MV-4-11 (cell line): Measurements from ENCODE around the gene MPDU1.
A peak's percentile ranks its signal among the peaks of the same experiment; 100 is the strongest.
"Not testable (repeated sequence)": the region's sequence is repeated elsewhere in the genome, so short reads cannot be mapped to it uniquely, and the experiment has no call there.

Experiments
- DNase-seq: peaks from one replicate; lab custom pipeline; 2025; lab: John Stamatoyannopoulos, UW

MPDU1 gene

DNA sequence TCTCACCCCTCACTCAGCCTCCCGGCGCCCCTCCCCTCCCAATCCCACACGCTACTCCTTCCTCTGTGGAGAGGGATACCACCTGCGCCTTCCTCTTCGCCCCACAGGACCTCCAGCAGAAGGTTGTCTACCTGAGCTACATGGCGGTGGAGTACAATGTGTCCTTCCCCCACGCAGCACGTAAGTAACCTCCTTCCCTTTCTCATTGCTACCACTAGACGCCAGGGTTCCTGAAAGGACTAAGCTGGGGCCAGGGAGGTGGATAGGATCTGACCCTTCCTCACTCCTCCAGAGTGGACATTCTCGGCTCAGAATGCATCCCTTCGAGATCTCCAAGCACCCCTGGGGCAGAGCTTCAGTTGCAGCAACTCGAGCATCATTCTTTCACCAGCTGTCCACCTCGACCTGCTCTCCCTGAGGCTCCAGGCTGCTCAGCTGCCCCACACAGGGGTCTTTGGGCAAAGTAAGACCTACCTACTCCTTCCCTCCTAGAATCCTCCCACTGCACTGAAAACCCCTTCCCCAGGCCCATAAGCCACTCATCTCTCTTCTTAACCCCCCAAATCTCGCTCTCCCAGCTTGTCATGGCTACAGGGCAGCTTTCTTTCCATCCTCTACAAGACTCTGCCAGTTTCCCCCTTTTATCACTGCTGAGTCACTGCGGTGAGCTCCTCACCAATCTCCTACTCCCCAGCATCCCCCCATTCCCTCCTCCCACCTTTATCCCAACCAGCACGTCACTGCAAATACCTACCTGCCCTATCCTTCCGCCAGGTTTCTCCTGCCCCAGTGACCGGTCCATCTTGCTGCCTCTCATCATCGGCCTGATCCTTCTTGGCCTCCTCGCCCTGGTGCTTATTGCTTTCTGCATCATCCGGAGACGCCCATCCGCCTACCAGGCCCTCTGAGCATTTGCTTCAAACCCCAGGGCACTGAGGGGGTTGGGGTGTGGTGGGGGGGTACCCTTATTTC is 2.8 kb upstream of the MPDU1 start:
- DNase-seq = no peak

DNA sequence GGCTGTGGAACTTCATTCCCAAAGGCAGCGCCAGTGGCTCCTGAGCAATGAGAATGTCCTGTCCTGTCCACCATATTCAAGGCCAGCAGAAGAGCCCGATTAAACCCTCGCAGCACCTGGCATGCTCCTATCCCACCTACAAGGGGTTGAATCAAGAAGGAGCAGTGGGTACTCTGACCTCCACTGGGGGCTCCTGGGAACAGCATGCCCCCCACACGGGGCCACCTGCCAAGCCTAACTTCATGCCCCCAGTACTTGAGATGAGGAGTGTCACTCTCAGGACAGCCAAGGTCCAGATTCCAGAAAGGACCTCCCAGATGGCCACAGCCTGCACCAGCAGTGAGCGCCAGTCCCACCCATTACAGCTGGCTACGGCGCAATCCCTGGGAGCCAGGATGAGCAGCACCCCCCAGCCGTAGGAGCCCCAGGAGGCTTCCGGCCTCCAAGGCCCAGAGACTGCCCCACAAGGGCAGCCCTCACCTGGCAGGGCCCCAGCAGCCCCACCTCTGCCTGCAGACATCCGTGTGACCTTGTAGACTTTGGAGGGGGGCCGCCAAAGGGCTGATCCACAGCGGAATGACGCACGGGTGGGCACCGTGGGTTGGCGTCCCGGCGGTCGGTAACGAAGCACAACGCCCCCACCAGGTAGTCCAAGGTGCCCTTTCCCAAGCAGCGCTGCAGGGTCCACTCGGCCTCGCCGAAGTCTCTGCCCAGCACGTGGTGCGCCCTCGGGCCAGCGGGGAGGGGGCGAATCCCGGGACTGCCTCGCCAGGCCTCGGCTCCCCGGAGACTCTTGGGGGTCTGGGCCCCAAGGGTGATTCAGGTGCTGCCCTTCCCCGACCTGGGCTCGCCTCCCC is 1.0 kb upstream of the MPDU1 start:
- no peak for DNase-seq

DNA sequence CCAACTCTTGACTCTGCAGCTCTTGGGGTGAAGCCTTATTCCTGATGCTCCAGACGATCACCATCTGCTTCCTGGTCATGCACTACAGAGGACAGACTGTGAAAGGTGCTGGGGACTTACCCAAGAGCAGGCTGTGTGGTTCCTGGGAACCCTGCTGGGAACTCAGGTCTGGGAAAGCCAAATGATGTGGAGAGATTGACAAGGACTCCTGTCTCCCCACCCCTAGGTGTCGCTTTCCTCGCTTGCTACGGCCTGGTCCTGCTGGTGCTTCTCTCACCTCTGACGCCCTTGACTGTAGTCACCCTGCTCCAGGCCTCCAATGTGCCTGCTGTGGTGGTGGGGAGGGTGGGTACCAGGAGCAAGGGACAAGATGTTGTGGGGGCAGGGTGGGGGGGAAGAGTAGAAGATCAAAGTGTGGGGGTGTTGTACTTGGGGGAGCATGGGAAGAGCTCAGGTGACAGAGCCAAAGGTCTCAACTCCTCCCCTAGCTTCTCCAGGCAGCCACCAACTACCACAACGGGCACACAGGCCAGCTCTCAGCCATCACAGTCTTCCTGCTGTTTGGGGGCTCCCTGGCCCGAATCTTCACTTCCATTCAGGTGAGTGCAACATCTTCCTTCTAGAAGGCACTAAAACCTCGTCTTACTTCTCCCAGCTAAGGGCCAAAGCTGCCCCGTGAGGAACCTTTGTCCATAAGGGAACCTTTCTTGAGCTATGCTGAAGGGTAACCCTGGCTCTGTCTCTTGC is 3.2 kb downstream of the MPDU1 start:
- no peak for DNase-seq

DNA sequence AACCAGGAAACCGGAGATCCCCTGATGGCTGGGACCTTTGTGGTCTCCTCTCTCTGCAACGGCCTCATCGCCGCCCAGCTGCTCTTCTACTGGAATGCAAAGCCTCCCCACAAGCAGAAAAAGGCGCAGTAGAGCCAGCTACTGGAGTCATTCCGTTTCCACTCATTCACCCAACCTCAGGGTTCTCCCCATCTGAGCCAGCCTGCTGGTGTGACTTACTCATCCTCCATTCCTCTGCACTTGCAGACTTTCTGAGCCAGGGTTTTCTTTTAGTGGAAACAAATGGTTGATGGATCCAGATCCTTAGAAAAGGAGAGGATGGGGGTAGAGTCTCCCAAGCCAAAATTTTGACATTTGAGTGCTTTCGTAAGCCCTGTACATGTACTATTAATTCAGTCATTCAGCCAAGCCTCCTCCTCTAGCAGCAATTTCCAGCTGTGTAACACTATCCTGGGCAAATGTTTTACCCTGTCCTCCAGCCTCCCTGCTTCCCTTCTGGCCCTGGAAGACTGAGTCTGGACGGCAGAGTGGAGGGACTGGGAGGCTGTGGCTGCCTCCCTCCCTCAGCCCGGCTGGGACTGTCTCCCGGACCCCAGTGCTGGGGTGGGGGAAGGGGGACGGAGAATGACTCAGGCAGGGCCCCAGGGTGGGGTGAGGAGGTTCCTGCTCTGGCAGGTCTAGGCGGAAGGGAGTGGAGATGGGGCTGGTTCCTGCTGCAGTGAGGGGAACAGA is 3.9 kb downstream of the MPDU1 start:
- DNase-seq = peak; percentile 81

DNA sequence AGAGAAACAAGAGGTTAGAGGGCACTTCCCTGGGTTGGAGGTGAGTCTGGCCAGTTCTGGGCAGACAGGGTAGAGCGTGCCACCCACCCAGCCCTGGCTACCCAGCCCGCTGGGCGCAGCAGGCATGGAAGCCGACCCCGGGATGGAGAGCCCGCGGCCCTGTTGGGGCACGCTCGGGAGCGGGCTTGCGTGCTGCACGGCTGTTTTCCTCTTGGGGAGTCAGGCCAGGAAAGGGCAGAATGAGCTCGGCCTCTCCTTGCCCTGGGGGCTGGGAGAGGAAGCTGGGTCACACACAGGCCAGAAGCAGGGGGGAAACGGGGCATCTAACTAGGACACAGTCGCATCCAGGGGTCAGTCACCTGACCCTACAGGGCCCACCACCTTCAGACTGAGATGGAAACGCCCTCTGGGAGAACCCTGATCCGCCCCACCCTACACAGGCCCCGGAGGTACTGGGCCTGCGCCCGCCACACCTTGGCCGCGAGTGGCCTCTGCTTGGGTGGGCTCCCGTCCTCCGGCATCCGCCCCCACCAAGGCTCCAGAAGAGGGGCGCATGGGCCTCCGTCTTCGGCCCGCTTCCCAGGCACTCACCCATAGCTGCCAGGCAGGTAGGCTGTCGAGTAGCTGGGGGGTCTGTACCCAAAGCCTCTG is 5.0 kb downstream of the MPDU1 start:
- DNase-seq = no peak

DNA sequence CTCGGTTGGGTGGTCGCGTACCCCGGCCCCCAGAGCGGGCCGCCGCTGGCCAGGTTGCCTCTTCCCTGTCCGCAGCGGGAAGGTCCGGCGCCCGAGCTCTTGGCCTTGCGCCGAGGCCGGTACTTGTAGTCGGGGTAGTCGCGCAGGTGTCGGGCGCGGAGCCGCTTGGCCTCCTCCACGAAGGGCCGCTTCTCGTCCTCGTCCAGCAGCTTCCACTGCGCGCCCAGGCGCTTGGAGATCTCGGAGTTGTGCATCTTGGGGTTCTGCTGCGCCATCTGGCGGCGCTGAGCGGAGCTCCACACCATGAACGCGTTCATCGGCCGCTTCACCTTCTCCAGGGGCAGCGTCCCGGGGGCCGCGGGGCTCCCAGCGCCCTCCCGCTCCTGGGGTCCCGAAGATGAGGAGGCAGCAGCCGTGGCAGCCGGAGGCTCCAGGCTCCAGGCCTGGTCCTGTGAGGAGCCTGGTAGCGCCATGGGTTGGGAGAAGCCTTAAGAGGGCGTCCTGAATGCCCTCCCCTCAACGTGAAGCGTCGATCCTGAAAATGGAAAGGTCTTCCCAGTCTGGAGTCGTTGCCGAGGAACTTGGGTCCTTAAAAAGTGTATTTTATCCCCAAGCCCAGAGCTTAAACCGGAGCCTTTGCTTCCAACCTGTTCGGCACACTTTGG is 5.7 kb downstream of the MPDU1 start:
- DNase-seq = peak; percentile 74

DNA sequence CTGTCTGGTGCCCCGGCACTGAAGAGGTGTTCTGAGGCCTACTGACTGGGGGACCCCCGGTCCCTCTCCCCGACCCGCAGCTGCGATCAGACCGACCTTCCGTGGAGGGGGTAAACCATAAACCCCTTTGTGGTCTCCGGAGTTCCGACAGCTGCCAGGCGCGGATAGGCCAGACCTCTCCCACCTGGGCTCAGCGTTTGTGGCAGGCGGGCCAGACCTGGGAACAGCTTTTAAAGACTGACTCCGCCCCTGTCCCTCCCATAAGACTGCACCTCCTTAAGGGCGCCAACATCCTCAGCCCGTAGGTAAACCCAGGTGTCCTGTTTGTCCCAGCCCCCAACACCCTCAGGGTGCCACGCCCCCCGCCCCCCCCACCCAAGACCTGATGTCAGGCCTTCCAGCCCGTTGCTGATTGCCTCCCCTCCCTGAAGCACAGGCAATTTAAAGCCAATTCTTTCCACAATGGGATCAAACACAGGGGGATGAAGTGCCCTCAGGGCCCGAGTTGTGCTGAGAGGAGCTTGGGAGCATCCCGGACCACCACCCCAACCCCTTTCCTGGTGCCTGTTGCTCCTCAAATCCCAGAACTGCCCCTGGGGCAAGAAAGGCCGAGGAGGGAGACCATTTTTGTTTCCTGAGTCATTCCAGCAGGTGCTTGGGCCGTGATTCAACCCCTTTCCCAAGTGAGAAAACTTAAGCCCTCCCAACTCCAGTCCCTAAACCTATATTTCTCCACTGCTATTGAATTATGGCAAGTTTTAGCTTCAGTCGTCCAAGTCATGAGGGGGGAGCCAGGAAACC is 6.4 kb downstream of the MPDU1 start, which contains the start of gene SOX15:
SOX15 (minus strand) TSS at position 204 of the 801 bp plus-strand sequence. CDS start 418 bp downstream, outside the sequence.
- no peak for DNase-seq

DNA sequence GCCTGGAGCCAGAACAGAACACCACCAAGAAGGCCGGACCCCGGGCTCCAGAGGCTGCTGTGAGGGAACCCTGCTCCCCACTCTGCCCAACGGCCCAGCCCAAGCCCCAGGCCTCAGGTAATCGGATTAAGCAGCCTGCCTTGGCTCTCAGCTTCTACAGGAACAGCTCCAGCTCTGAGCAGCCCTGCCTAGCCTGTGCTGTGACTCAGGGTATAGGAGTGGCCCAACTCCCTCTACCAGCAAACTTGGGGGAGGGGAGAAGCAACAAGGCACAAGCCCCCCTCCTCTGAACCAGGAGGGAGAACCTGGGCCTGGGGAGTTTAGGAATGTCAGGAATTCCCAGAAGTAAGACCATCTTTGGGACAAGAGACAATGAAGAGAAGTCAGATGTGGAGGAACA is 7.1 kb downstream of the MPDU1 start:
- no peak for DNase-seq

DNA sequence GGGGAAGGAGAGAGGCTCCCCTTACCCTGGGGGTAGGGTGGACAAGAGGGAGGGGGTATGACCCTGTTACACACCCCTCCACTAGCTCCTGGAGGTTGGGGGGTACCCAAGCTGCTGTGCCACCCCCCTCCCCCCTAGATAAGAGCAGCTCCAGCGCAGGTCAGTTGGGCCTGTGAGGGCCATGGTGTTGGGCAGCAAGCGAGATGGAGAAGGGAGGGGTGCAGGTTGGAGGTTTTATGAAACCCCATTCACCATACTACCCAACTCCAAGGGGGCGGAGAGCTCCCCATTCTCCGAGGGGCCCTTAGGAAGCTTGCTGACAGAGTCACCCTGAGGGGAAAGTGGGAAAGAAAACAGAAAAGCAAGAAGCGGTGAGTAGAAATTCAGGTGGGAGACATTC is 7.9 kb downstream of the MPDU1 start:
- no peak for DNase-seq

DNA sequence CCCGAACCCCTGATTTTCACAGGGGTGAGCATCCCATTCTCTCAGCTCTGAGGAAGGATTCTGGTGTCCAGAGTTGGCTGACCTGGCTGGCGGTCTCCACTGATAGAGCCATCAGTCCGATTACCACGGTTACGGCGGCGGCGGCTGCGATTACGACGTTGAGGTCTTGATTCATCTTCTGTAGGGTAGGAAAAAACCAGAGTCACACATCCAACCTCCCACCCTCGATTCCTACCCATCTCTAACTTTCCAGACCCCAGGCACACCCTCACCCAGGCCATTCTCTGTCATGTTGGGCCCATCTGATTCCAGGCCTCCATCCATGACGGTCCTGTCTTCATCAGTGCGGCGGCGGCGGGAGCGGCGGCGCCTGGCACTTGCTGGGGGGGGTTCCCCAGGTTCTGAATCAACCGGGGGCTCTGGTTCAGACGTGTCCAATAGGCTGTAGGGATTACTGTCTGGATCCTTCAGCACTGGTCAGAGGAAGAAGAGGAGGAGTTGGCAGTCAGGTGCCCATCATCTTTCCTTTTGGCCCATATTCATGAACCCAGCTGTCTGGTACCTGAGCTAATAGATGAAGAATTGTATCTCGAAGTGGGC is 8.9 kb downstream of the MPDU1 start:
- DNase-seq = no peak

DNA sequence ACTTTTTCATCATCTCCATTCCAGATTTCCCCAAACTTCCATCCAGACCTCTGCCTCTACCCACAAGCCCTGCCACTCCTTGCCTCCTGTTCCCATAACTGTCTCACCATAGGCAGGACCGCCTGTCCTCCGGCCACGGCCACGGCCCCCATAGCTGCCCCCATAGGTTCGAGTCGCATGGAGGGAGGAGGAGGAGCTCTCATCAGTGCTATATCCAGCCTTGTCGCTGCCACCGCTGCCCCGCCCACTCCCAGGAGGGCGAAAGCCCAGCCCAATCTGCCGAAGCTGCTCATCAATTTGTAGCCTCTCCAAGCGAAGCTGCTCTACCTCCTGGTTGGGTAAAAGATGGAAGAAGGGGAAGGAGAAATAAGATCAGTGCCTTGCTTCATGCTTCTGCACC is 9.6 kb downstream of the MPDU1 start:
- no peak for DNase-seq

DNA sequence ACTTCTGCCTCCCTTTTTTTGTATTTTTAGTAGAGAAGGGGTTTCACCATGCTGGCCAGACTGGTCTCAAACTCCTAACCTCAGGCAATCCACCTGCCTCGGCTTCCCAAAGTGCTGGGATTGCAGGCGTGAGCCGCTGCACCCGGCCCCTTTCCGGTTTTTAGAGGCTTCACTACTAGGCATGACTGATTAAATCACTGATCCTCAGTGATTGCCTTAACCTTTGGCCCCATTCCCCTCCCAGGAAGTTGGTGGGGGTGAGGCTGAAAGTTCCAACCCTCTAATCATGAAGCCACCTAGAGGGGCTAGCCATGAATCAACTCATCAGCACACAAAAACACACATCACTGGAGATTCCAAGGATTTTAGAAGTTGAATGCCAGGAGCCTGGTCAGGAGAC is 13.9 kb downstream of the MPDU1 start:
- not testable (repeated sequence) for DNase-seq

DNA sequence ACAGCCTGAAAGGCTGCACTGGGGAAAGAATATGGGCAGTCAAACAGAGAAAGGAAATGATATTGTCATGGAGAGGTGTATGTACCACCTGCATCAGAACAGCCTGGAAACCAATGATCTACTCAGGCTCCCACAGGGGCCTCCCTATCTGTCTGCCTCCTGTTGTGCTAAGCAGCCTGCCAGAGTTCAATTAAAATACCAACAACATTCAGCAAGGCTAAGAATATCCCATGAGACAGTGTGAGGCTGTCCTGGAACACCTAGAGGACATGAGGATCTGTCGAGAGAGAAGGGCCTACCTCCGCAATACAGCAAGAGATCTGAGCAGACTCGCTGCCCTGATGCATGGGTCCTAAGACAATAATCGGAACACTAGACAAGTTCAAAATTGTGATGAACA is 22.6 kb downstream of the MPDU1 start:
- no peak for DNase-seq

DNA sequence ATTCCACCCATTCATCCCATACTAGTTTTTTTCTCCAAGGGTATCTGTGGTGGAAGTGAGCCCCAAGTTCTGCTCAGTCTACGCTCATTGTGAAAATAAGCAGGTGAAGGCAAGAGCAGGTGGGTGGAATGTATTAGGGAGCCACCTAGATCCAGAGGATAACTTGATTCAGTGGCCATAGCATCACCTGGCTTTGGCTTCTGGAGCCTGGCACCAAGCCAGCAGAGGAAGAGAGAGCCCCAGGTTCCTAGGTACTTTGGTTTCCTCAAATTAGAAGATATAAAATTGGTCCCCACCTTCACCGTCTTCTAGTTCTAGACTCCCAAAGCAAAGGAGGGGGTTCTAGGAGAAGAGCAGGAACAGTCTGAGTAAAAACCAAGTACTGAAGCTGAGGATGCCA is 27.0 kb downstream of the MPDU1 start:
- DNase-seq = no peak

DNA sequence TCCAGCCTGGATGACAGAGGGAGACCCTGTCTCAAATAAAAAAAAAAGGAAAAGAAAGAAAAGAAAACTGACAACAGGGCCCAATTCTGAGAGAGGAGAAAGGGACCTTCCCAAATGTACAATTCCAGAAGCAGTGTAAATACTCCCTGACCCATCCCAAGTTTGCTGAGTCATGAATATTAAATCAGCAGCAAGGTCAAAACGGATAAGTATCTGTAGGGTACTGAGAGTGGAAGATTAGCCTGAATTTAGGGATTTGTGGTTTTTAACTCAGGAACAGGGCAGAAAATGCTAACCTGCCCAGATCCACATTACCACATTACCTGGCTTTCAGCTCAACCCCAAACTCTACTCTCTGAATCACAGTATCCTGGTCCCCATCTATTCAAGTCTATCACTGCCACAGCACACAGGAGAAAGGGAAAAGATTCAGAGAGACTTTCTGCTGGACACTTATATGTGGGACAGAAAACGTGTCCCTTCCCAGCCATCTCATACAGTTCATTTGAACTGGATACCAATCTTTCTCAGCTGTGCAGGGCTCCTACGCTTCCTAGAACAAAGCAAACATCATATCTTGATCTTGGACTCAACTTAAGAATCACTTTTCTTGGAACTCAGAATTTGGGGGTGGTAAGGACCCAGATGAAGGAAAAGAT is 28.1 kb downstream of the MPDU1 start:
- no peak for DNase-seq

DNA sequence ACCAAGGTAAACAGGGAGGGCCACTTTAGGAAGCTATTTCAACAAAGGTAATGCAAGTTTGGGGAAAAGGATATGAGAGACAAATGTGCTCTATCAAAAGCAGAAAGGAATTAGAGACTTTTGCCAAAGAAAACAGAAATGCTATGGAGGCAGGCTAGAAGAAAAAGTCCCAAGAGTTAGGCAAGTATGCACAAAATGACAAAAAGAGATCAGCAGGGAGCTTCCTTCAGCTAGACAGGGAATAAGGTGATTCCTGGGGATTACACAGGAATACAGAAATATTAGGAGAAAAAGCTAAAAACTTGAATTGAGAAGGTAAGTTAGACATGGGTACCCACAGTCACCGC is 28.6 kb downstream of the MPDU1 start:
- DNase-seq = no peak

DNA sequence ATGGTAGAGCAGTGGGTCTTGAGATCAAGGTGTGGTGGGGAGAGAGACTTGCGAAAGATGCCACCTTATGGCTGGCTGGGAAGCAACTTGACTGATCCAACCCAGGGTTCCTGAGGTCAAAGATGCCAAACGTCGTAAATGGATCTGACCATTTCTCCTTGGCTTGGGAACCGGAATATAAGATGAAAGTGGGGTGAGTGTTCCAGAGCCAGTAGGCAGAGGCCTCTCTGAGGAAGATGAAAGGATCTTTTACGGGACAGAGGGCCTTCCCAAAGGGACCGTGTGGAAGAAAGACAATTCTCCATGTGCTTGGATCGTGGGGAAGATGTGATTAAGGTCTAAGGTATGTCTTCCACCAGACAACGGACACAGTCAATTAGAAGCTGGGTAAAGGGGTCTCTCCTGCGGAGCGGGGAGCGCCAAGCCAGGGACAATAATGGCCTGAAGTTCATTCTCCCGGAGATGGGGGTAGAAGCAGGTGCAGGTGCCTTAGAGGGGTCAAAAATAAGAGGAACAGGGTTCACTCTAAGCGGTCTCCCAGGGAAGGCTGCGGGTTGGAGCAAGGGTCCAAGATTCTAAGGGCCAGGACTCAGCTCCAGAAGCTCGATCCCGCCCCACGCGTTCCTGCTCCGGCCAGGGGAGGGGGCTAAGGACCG is 30.2 kb downstream of the MPDU1 start:
- DNase-seq = no peak
